HEK293 (cell line): ENCODE data around the gene CEP112.

Source experiments
- HOXA7 ChIP-seq: sonication (generic); formaldehyde crosslinking; IDR thresholded peaks from 2 replicates; pipeline ENCODE4 v1.8.1; 2022; ENCODE audit warnings: missing genetic modification reagents, borderline replicate concordance
- KLF10 ChIP-seq: fragments of 450-650 bp; IDR thresholded peaks from 2 replicates; pipeline ENCODE4 v1.5.1; 2018; ENCODE audit warnings: missing biosample characterization, mild to moderate bottlenecking, missing genetic modification characterization
- MYNN ChIP-seq: fragments of 450-650 bp; formaldehyde crosslinking; IDR thresholded peaks from 2 replicates; pipeline ENCODE4 v1.5.1; 2016; ENCODE audit warnings: missing biosample characterization, missing genetic modification characterization, borderline replicate concordance
- RBAK ChIP-seq: fragments of 450-650 bp; formaldehyde crosslinking; IDR thresholded peaks from 2 replicates; pipeline ENCODE4 v1.5.1; 2016; ENCODE audit warnings: missing biosample characterization, missing genetic modification characterization
- SCRT2 ChIP-seq: fragments of 450-650 bp; formaldehyde crosslinking; IDR thresholded peaks from 2 replicates; pipeline ENCODE4 v1.5.1; 2016; ENCODE audit warnings: missing biosample characterization, missing genetic modification characterization
- SP3 ChIP-seq: fragments of 450-650 bp; formaldehyde crosslinking; IDR thresholded peaks from 2 replicates; pipeline ENCODE4 v1.5.1; 2016; ENCODE audit warnings: missing biosample characterization, missing genetic modification characterization
- SP7 ChIP-seq: fragments of 450-650 bp; formaldehyde crosslinking; IDR thresholded peaks from 2 replicates; pipeline ENCODE4 v1.5.1; 2016; ENCODE audit warnings: missing biosample characterization, missing genetic modification characterization
- WT1 ChIP-seq: fragments of 450-650 bp; formaldehyde crosslinking; IDR thresholded peaks from 2 replicates; pipeline ENCODE4 v1.5.1; 2016; ENCODE audit warnings: missing biosample characterization, missing genetic modification characterization
- ZBTB17 ChIP-seq: fragments of 450-650 bp; formaldehyde crosslinking; IDR thresholded peaks from 2 replicates; pipeline ENCODE4 v1.5.1; 2016; ENCODE audit warnings: missing biosample characterization, missing genetic modification characterization
- ZEB2 ChIP-seq: fragments of 450-650 bp; formaldehyde crosslinking; IDR thresholded peaks from 2 replicates; pipeline ENCODE4 v1.5.1; 2016; ENCODE audit warnings: missing biosample characterization, missing genetic modification characterization
- ZNF10 ChIP-seq: fragments of 450-650 bp; formaldehyde crosslinking; IDR thresholded peaks from 2 replicates; pipeline ENCODE4 v1.5.1; 2017; ENCODE audit warnings: missing biosample characterization, missing genetic modification characterization
- ZNF211 ChIP-seq: fragments of 450-650 bp; formaldehyde crosslinking; IDR thresholded peaks from 2 replicates; pipeline ENCODE4 v1.5.1; 2016; ENCODE audit warnings: low read depth, missing biosample characterization, missing genetic modification characterization
- ZNF24 ChIP-seq: fragments of 450-650 bp; formaldehyde crosslinking; IDR thresholded peaks from 2 replicates; pipeline ENCODE4 v1.5.1; 2016; ENCODE audit warnings: missing biosample characterization, missing genetic modification characterization
- ZNF292 ChIP-seq: fragments of 450-650 bp; formaldehyde crosslinking; IDR thresholded peaks from 2 replicates; pipeline ENCODE4 v1.5.1; 2016; ENCODE audit warnings: low read depth, missing biosample characterization, missing genetic modification characterization, borderline replicate concordance
- ZNF354C ChIP-seq: fragments of 450-650 bp; formaldehyde crosslinking; IDR thresholded peaks from 2 replicates; pipeline ENCODE4 v1.5.1; 2016; ENCODE audit warnings: missing biosample characterization, missing genetic modification characterization, low read depth, borderline replicate concordance
- ZNF600 ChIP-seq: fragments of 450-650 bp; formaldehyde crosslinking; IDR thresholded peaks from 2 replicates; pipeline ENCODE4 v1.5.1; 2016; ENCODE audit warnings: missing biosample characterization, missing genetic modification characterization
- ZNF610 ChIP-seq: fragments of 450-650 bp; formaldehyde crosslinking; IDR thresholded peaks from 2 replicates; pipeline ENCODE4 v1.5.1; 2016; ENCODE audit warnings: missing biosample characterization, missing genetic modification characterization, borderline replicate concordance
- ZNF660 ChIP-seq: fragments of 450-650 bp; IDR thresholded peaks from 2 replicates; pipeline ENCODE4 v1.5.1; 2018; ENCODE audit warnings: missing biosample characterization, mild to moderate bottlenecking, missing genetic modification characterization
- ZNF776 ChIP-seq: fragments of 450-650 bp; formaldehyde crosslinking; IDR thresholded peaks from 2 replicates; pipeline ENCODE4 v1.5.0; 2017; ENCODE audit warnings: missing biosample characterization, missing genetic modification characterization, borderline replicate concordance
- ZNF792 ChIP-seq: fragments of 450-650 bp; formaldehyde crosslinking; IDR thresholded peaks from 2 replicates; pipeline ENCODE4 v1.5.1; 2016; ENCODE audit warnings: missing biosample characterization, missing genetic modification characterization
- TF ChIP-seq, protein P1 (sequence below): fragments of 450-650 bp; formaldehyde crosslinking; IDR thresholded peaks from 2 replicates; pipeline ENCODE4 v1.5.1; 2016; ENCODE audit warnings: missing biosample characterization, missing genetic modification characterization
- TF ChIP-seq, protein P2 (sequence below): fragments of 450-650 bp; formaldehyde crosslinking; IDR thresholded peaks from 2 replicates; pipeline ENCODE4 v1.5.1; 2017; ENCODE audit warnings: missing biosample characterization, missing genetic modification characterization
- TF ChIP-seq, protein P3 (sequence below): fragments of 450-650 bp; formaldehyde crosslinking; IDR thresholded peaks from 2 replicates; pipeline ENCODE4; 2016; ENCODE audit warnings: missing biosample characterization, missing genetic modification characterization
- TF ChIP-seq, protein P4 (sequence below): fragments of 450-650 bp; formaldehyde crosslinking; IDR thresholded peaks from 2 replicates; pipeline ENCODE4 v1.5.1; 2016; ENCODE audit warnings: missing biosample characterization, missing genetic modification characterization, borderline replicate concordance
- TF ChIP-seq, protein P5 (sequence below): fragments of 450-650 bp; formaldehyde crosslinking; IDR thresholded peaks from 2 replicates; pipeline ENCODE4 v1.5.1; 2016; ENCODE audit warnings: missing biosample characterization, missing genetic modification characterization, low read depth
- TF ChIP-seq, protein P6 (sequence below): fragments of 450-650 bp; formaldehyde crosslinking; IDR thresholded peaks from 2 replicates; pipeline ENCODE4 v1.5.1; 2016; ENCODE audit warnings: missing biosample characterization, missing genetic modification characterization
- TF ChIP-seq, protein P7 (sequence below): fragments of 450-650 bp; formaldehyde crosslinking; IDR thresholded peaks from 2 replicates; pipeline ENCODE4 v1.5.1; 2016; ENCODE audit warnings: missing biosample characterization, missing genetic modification characterization, low read depth

The CEP112 gene

DNA sequence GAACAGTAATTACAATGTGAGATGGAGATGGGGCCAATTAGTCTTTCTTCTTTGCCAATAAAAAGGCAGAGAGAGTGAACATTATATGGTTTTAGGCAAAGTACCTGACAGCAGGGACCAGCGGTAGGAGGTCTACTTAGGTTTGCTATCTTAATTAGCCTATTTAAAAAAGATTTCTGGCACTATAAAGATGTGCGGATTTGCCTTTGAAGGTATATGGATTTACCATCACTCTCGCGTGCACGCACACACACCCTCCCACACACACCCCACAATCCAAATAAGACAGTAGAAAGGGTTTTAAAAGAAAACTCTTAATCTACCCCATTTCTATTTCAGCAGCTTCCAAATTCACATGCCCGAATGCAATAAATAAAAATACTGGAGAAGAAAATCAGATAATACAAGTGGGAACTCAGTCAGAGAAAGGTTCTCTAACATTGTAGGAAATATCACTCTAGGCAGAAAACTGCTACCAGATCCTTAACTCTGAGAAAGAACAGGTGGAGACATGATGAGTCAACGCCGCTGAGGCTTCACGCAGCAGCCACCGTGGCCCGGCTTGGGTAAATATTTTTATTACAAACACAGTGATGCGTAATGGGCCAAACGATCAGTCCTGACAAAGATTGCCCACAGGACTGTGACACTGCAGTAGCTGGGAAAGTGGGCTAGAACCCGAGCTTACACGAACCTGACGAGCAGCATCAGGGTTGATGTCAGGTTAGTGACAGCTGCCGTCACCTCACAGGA, 563.9 kb downstream of the CEP112 start (continued):
- TF ChIP-seq SP7 (tag by site-specific recombination) (peak; percentile 95), SP3 (no peak), ZNF292 (tag by site-specific recombination) (no peak), ZNF10 (tag by site-specific recombination) (no peak), ZNF660 (tag by site-specific recombination) (peak; percentile 88), ZNF610 (tag by site-specific recombination) (no peak), HOXA7 (CRISPR knock-in tag) (no peak), ZNF600 (tag by site-specific recombination) (peak; percentile 56), RBAK (no peak), WT1 (tag by site-specific recombination) (peak; percentile 58), ZNF211 (tag by site-specific recombination) (no peak), ZEB2 (tag by site-specific recombination) (peak; percentile 88; the same call in 1 of the 2 replicates), ZNF776 (tag by site-specific recombination) (no peak), KLF10 (tag by site-specific recombination) (peak; percentile 83), SCRT2 (peak; percentile 90), MYNN (tag by site-specific recombination) (no peak), ZNF24 (tag by site-specific recombination) (peak; percentile 46; the same call in 1 of the 2 replicates), ZNF792 (tag by site-specific recombination) (no peak), ZNF354C (tag by site-specific recombination) (no peak), ZBTB17 (tag by site-specific recombination) (peak; percentile 76)
- TF ChIP-seq, protein P1, sequence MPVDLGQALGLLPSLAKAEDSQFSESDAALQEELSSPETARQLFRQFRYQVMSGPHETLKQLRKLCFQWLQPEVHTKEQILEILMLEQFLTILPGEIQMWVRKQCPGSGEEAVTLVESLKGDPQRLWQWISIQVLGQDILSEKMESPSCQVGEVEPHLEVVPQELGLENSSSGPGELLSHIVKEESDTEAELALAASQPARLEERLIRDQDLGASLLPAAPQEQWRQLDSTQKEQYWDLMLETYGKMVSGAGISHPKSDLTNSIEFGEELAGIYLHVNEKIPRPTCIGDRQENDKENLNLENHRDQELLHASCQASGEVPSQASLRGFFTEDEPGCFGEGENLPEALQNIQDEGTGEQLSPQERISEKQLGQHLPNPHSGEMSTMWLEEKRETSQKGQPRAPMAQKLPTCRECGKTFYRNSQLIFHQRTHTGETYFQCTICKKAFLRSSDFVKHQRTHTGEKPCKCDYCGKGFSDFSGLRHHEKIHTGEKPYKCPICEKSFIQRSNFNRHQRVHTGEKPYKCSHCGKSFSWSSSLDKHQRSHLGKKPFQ (tag by site-specific recombination): no peak
- TF ChIP-seq, protein P2, sequence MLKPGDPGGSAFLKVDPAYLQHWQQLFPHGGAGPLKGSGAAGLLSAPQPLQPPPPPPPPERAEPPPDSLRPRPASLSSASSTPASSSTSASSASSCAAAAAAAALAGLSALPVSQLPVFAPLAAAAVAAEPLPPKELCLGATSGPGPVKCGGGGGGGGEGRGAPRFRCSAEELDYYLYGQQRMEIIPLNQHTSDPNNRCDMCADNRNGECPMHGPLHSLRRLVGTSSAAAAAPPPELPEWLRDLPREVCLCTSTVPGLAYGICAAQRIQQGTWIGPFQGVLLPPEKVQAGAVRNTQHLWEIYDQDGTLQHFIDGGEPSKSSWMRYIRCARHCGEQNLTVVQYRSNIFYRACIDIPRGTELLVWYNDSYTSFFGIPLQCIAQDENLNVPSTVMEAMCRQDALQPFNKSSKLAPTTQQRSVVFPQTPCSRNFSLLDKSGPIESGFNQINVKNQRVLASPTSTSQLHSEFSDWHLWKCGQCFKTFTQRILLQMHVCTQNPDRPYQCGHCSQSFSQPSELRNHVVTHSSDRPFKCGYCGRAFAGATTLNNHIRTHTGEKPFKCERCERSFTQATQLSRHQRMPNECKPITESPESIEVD (tag by site-specific recombination): peak; percentile 73; the same call in 1 of the 2 replicates
- TF ChIP-seq, protein P3, sequence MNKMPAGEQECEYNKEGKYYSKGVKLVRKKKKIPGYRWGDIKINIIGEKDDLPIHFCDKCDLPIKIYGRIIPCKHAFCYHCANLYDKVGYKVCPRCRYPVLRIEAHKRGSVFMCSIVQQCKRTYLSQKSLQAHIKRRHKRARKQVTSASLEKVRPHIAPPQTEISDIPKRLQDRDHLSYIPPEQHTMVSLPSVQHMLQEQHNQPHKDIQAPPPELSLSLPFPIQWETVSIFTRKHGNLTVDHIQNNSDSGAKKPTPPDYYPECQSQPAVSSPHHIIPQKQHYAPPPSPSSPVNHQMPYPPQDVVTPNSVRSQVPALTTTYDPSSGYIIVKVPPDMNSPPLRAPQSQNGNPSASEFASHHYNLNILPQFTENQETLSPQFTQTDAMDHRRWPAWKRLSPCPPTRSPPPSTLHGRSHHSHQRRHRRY (tag by site-specific recombination): no peak
- TF ChIP-seq, protein P4, sequence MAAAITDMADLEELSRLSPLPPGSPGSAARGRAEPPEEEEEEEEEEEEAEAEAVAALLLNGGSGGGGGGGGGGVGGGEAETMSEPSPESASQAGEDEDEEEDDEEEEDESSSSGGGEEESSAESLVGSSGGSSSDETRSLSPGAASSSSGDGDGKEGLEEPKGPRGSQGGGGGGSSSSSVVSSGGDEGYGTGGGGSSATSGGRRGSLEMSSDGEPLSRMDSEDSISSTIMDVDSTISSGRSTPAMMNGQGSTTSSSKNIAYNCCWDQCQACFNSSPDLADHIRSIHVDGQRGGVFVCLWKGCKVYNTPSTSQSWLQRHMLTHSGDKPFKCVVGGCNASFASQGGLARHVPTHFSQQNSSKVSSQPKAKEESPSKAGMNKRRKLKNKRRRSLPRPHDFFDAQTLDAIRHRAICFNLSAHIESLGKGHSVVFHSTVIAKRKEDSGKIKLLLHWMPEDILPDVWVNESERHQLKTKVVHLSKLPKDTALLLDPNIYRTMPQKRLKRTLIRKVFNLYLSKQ: no peak
- TF ChIP-seq, protein P5, sequence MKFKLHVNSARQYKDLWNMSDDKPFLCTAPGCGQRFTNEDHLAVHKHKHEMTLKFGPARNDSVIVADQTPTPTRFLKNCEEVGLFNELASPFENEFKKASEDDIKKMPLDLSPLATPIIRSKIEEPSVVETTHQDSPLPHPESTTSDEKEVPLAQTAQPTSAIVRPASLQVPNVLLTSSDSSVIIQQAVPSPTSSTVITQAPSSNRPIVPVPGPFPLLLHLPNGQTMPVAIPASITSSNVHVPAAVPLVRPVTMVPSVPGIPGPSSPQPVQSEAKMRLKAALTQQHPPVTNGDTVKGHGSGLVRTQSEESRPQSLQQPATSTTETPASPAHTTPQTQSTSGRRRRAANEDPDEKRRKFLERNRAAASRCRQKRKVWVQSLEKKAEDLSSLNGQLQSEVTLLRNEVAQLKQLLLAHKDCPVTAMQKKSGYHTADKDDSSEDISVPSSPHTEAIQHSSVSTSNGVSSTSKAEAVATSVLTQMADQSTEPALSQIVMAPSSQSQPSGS (tag by site-specific recombination): no peak
- TF ChIP-seq, protein P6, sequence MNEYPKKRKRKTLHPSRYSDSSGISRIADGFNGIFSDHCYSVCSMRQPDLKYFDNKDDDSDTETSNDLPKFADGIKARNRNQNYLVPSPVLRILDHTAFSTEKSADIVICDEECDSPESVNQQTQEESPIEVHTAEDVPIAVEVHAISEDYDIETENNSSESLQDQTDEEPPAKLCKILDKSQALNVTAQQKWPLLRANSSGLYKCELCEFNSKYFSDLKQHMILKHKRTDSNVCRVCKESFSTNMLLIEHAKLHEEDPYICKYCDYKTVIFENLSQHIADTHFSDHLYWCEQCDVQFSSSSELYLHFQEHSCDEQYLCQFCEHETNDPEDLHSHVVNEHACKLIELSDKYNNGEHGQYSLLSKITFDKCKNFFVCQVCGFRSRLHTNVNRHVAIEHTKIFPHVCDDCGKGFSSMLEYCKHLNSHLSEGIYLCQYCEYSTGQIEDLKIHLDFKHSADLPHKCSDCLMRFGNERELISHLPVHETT (tag by site-specific recombination): 0 out of 2 replicates have a peak, but pooled peaks have one; percentile 11
- TF ChIP-seq, protein P7, sequence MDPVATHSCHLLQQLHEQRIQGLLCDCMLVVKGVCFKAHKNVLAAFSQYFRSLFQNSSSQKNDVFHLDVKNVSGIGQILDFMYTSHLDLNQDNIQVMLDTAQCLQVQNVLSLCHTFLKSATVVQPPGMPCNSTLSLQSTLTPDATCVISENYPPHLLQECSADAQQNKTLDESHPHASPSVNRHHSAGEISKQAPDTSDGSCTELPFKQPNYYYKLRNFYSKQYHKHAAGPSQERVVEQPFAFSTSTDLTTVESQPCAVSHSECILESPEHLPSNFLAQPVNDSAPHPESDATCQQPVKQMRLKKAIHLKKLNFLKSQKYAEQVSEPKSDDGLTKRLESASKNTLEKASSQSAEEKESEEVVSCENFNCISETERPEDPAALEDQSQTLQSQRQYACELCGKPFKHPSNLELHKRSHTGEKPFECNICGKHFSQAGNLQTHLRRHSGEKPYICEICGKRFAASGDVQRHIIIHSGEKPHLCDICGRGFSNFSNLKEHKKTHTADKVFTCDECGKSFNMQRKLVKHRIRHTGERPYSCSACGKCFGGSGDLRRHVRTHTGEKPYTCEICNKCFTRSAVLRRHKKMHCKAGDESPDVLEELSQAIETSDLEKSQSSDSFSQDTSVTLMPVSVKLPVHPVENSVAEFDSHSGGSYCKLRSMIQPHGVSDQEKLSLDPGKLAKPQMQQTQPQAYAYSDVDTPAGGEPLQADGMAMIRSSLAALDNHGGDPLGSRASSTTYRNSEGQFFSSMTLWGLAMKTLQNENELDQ (tag by site-specific recombination): no peak
